Stimulated activated CD8-positive, alpha-beta memory T cell treated with anti-CD3 and anti-CD28 coated beads, Interleukin-15, amount 100 ng/mL, for 4 hours (primary cell): ENCODE results near the gene AGPAT3.

ENCODE experiments used
- DNase-seq, 2 donors: peaks; one replicate each; pipeline ENCODE4 v3.0.0-alpha.2; 2020; ENCODE audit warnings: low read depth in 2 of 2

Gene AGPAT3

DNA sequence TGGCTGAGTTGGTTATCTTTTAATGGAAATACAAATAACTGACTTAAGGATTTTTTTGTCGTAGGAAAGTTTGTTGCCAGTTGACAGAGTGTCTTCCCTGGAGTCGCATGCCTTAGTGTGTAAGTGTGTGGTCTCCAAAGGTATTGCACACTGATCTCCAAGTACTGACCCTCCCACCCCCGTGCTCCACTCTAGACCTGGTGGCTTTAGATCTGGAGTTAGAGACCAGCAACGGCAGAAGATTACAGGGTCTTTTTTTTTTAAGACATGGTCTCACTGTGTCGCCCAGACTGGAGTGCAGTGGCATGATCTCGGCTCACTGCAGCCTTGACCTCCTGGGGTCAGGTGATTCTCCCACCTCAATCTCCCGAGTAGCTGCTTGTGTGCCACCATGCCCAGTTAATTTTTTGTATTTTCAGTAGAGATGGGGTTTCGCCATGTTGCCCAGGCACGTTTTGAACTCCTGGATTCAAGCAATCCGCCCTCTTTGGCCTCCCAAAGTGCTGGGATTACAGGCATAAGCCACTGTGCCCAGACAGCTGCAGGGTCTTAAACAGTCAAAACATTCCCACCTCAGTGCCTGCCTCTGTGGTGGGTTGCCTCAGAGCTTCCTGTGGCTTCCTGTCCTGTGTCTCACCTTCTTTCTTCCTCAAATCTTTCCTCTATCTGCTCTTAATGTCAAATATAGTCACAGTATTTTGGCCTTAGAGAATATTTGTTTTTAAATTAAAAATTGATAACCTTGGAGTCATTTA, 154.0 kb downstream of the AGPAT3 start:
- no peak for DNase-seq

DNA sequence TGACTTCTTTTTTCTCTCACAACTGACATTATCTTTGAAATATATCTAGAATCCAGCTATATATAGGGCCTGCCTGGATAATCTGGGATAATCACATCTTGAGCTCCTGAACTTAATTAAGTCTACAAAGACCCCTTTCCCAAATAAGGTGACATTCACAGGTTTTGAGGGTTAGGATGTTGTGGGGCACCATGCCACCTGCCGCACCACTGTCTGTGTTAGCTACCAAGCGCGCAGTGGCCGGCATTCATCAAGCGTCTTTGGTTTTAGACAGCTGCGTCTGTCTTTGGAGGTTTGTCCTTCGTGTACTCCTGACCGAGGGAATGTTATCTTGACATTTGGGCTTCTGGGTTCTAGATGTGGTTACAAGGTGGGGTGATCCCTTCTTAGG, 154.5 kb downstream of the AGPAT3 start:
- DNase-seq = no peak

DNA sequence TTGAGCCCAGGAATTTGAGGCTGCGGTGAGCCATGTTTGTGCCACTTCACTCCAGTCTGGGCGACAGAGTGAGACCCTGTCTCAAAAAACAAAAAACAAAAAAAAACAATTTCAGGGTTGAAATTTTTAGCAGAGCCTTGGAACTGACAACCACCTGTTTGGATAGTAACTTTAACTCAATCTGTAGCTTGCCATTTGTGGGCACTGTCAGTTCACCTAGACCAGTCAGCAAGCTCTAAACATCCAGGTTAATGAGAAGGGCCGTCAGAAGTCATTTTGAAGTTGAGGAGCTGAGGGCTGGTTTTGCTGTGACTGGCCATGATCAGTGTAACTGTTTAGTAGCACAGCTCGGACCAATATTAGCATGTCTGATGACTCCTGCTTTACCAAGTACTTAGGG, 155.5 kb downstream of the AGPAT3 start:
- no peak for DNase-seq

GRCh38 chr21:44021064-44021463, 156.0 kb downstream of the AGPAT3 start:
- DNase-seq = no peak

- no peak for DNase-seq
These were observed 159.2 kb downstream of the AGPAT3 start for GRCh38 chr21:44024257-44024656.

GRCh38 chr21:44024887-44025353, 159.9 kb downstream of the AGPAT3 start:
- no peak for DNase-seq

- no peak for DNase-seq
These were observed 162.7 kb downstream of the AGPAT3 start for GRCh38 chr21:44027607-44028286.

DNA sequence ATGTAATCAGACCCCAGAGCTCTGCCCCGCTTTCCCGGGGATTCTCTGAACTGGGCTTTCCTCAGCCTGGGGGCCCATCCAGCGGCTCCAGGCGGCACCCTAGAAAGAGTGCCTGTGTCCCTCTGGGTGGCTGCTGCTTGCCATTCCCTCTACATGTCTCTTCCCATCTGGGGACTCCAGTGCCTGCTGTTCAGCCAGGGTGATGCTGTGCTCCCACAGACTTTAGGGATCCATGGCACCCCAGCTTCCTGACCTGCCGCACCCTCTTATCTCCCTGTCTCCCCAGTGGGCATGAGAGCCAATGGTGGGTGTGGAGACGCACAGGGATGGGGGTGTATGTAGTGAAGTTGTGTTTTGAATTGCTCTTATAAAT, 163.2 kb downstream of the AGPAT3 start:
- no peak for DNase-seq

- no peak for DNase-seq
These were observed 164.6 kb downstream of the AGPAT3 start for GRCh38 chr21:44029460-44030087.

DNA sequence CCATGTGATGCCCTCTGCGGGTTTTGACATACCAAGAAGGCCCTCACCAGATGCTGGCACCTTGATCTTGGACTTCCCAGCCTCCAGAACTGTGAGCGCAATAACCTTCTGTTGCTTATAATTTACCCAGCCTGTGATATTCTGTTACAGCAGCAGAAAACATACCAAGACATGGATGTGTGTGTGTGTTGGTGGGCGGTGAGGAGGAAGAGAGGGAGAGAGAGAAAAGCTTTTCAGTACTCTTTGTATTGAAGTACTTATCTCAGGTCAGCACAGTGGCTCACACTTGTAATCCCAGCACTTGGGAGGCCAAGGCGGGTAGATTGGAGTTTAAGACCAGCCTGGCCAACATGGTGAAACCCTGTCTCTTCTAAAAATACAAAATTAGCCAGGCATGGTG, 170.2 kb downstream of the AGPAT3 start:
- no peak for DNase-seq
